SK-N-MC (cell line): ENCODE results near the gene CCND1.

Source experiments
- EZH2 ChIP-seq: fragments of 200-600 bp; sonication (generic); IDR thresholded peaks from one replicate; pipeline ENCODE4 v1.6.1; 2017; ENCODE audit warnings: antibody characterized with exemption
- POLR2AphosphoS5 ChIP-seq: IDR thresholded peaks from 2 replicates; pipeline ENCODE4 v1.6.1; 2012; ENCODE audit warnings: mild to moderate bottlenecking, low read depth, low read length, borderline replicate concordance

GRCh38 chr11:69644962-69645675, 4.2 kb downstream of the CCND1 start:
- no peak; the same call in 1 of the 2 replicates for TF ChIP-seq POLR2AphosphoS5
- TF ChIP-seq EZH2, result no peak
